ENCODE data around the gene SLC17A5.
"Not testable (repeated sequence)": the region's sequence is repeated elsewhere in the genome, so short reads cannot be mapped to it uniquely, and the experiment has no call there.

SLC17A5 gene

DNA sequence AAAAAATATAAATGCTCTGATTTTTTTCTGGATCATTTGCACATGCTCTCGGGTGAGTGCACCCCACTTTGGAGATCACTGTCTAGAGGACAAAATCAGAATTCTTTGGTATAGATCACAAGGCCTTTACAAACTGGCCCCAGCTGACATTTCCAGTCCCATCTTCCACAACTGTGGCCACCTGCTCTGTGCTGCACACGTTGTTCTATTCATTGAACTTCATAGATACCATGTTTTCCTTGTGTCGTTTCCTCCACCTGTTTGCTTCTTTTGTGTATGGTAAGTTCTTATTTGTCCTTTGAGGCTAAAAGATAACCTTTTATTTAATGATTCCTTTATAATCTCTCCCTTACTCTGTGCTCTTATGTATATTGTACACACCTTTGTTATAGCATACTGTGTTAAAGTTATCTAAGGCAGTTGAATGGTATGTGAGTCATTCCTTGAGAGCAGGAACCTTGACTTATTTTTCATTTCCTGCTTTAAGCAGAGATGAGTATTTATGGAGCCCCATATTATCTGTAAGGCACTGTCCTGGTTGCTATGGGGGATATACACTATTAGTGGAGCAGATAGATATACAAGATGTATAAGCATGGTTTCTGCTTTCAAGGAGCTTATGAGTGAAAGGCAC lies 12.0 kb upstream of the SLC17A5 start:
- peak; percentile 68 for DNase-seq

- DNase-seq, result no peak
These were observed 10.9 kb upstream of the SLC17A5 start for GRCh38 chr6:73664701-73665100.

GRCh38 chr6:73657201-73657600 lies 3.4 kb upstream of the SLC17A5 start:
- DNase-seq, result peak; percentile 36

DNA sequence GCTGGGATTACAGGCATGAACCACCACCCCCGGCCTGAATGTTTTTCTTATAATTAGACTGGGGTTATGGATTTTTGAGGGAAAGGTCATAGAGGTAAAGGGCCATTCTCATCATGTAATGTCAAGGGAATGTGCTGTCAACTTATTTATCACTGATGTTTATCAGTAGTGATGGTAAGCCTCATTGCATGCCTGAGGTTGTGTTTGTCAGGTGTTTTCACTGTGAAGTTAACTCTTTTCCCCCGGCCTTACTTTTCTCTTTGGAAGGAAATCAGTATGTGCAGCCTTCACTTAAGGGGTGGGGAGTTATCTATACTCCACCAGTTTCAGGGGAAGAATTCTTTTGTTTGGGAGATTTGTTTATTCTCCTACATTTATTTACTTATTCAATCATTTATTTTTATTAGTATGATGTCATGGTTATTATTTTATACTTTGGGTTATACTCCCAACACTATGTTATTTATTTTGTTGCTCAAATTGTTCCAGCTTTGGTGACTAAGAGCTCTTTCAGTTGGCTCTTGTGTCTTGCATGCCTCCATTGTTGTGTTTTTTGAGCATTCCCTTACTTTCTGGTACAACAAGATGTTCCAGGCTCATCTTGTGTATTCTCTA lies 2.8 kb upstream of the SLC17A5 start:
- DNase-seq, result no peak

DNA sequence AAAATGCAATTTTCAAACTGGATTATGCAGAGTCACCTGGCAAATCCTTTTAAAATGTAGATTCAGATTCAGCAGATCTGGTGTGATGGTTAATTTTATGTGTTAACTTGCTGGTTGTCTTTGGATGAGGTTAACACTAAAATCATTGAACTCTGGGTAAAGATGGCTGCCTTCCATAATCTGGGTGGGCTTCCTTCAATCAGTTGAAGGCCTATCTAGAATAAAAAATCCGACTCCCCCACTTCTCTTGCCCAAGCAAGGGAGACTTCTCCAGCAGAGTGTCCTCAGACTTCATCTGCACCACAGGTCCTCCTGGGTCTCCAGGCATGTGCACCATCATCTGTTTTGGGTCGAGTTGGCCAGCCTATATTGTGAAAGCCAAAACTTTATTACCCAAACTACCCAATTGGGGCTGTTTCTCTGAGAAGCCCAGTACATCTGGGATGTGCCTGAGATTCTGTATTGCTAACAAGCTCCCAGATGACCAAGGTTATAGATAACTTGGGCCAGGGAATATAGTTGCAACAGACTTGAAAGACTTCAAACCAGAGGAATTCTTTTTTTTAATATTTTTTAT lies 1.6 kb upstream of the SLC17A5 start:
- no peak for DNase-seq

DNA sequence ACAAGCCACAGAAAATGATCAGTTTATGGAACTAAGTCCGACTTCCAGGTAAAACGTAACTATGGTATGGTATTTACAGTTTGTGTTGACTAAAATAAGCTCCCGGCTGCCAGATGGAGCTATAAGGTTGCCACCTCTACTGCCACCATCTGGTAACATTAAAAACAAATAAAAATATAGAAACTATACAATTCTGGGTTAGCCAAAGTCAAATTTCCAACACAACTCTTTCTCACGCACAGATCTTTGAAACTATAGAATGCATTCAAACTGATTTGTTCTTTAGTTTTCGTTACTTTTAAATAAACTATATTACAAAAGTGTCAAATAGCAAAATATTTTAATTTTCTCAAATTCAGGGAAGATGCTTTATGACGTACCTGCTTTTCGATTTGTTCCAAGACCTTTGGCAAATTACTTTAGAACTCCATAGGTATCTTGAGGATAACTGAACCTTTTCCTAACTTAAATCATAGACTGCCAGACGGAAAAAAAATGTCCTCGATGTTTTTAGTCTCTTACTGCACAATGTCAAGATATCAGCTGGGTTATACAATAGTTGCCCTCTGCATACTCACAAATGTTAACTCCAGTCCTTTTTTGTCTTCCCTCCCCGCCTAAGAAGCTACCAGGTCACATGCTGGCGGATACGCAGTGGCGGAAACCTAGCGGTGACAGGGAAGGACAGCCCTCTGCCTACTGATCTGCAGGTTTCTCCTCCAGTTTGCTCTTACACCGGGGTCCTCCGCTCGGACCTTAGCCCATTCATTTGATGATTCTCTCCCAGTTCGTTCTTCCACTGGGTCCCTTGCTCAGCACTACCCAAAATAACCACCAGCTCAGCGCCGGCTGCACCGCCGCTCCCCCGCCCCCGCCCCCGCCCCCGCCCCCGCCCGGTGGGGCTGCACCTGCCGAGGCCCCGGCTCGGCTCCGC lies 888 bp downstream of the SLC17A5 start:
- DNase-seq, result peak; percentile 80

- DNase-seq, result no peak
These were observed 4.0 kb downstream of the SLC17A5 start for GRCh38 chr6:73649783-73650182.

DNA sequence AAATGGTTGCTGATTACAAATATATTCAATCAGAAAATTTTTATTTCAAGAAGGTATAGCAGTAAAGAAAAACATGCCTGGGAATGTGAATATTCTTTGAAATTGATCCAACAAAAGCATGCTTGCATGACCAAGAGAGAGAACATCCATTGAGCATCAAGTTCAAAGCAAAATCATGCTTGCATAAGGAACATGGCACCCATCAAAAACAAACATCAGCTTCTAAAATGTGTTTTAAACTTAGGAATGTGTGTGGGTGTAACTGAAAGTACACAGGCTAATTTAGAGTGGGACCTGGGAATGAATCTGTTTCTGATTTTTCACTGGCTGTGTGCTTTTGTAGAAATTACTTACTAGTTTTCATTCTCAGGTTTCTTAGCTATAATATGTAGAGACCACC lies 5.6 kb downstream of the SLC17A5 start:
- no peak for DNase-seq

DNA sequence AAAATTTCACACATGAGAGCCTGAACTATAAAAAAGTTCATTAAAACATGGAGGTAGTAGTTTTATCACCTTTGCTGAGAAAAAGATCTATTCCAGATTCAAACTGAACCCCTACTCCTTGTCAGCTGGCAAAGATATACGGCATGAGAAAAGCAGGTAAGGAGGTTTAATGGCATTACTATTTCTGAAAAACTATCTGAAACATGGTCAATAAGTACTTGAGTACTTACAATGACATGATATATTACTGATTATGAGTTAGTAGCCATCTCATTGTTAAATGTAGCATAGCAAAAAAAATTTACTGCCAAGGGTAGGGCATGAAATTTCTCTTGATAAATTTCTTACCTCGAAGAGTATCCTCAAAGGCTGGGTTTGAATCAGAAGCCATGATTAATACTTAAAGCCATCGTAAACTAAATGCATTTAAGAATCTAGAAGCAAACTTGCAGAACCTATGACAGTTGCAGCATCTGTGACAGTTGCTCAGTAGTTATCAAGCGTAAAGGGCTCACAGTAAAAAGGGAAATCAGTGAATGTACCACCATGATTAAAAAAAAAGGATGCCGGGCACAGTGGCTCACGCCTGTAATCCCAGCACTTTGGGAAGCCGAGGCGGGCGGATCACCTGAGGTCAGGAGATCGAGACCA lies 8.7 kb downstream of the SLC17A5 start:
- no peak for DNase-seq

DNA sequence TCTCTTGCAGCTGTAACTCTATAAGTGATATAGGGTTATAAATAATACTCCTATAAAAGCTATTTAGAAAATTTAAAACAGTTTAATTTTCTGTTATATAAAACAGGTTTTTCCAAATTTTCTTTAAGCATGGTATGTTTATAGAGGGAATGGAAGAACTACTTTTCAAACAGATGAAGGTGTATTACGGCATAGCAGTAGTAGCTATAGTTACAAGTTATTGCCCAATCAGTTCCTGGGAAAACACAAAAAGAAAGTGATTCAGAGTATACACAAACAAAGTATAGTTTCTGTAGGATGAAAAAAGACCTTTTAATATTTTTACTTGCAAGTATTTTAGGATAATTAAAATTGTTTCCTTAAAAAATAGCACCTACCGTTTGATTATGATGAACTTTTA lies 9.8 kb downstream of the SLC17A5 start:
- no peak for DNase-seq

DNA sequence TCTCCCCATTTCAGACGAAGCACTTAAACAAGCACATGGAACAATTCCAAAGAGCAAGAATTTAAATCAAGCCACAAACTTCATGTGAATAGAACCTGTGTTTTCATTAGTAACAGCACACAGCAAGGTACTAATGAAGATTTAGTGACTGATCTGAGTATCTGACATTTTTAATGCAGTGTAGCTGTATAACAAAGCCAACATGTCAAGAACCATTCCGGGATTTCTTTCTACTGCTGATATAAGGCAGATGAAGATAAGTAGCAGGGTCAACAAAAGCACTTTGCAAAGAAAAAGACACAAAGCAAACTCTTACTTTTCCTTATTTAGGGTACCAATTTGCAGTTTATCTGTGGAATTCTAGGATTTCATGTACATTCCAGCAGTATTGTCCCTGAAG lies 11.3 kb downstream of the SLC17A5 start:
- no peak for DNase-seq

- no peak for DNase-seq
These were observed 13.5 kb downstream of the SLC17A5 start for GRCh38 chr6:73640179-73640750.

DNA sequence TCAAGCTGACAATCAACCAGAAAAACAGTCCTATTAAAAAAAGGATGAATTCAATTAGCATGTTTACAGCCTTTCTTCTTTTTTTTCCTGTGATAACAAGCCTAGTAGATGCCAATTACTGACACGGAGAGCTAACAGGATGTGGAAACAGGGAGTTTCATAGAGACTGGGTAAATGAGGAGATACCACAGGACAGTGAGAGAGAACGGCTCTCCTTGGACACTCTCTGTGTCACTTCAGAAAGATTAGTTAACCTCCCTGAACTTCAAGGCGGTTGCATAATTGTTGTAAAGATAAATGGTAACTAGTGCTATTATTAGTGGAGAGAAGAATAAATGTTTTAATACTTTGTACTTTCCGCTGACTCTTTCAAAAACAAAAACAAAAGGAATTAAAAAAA lies 14.8 kb downstream of the SLC17A5 start:
- no peak for DNase-seq

- DNase-seq, result no peak
These were observed 16.4 kb downstream of the SLC17A5 start for GRCh38 chr6:73637404-73637803.

- no peak for DNase-seq
These were observed 17.7 kb downstream of the SLC17A5 start for GRCh38 chr6:73636048-73636447.

GRCh38 chr6:73632346-73632745 lies 21.4 kb downstream of the SLC17A5 start:
- DNase-seq, result no peak

- no peak for DNase-seq
These were observed 21.9 kb downstream of the SLC17A5 start for GRCh38 chr6:73631849-73632248.

DNA sequence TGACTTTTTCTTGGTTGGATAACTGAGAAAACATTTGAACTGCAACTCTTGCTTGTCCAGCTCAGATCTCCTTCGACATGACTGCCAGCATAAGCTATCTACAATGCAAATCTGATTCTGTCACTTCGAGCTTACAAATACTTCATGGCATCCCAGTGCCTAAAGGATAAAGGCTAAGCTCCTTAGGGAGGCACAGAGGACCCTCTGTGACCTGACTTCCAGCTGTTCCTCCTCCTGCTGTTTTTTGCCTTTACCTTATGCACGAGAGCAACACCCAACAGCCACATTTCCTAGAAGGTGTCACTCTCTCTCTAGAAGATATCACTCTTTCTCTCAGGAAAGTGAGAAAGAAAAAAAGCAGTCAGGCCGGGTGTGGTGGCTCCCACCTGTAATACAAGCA lies 23.4 kb downstream of the SLC17A5 start:
- no peak for DNase-seq

GRCh38 chr6:73624896-73625295 lies 28.9 kb downstream of the SLC17A5 start:
- DNase-seq, result no peak

- not testable (repeated sequence) for DNase-seq
These were observed 30.3 kb downstream of the SLC17A5 start for GRCh38 chr6:73623480-73623879.

GRCh38 chr6:73618082-73618481 lies 35.7 kb downstream of the SLC17A5 start:
- not testable (repeated sequence) for DNase-seq

- no peak for DNase-seq
These were observed 39.0 kb downstream of the SLC17A5 start for GRCh38 chr6:73614802-73615201.
